HG03175 (cell line): ENCODE results near the gene CEMIP2.

Experiments
- ATAC-seq: cut with Tn5 transposase; IDR thresholded peaks from one replicate; pipeline ENCODE4 v1.9.1; 2021; ENCODE audit warnings: mild to moderate bottlenecking, moderate library complexity; ENCODE audit not compliant: unreplicated experiment

CEMIP2 gene

DNA sequence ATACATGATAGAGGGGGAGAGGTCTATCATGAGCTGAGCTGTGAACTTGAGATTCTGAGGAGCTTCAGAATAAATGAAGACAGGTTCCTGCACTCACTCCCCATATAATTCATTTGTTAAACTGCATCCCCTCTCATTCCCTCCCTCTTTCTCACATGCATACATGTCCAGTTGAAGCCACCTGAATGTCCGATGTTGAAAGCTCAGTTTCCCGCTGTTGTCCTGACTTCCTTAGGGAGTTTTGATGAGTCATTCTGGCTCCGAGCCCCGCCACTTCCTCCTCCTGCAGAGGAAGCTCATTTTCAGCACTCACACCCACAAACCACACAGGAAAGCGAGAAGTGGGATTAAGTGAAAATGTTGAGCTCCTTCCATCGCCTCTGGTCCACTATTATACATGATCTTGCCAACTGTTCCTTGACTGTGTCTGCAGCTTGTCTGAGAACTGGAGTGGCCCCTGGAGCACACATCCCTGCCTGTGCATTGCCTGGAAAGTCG, 121.2 kb downstream of the CEMIP2 start:
- peak; percentile 86 for ATAC-seq

DNA sequence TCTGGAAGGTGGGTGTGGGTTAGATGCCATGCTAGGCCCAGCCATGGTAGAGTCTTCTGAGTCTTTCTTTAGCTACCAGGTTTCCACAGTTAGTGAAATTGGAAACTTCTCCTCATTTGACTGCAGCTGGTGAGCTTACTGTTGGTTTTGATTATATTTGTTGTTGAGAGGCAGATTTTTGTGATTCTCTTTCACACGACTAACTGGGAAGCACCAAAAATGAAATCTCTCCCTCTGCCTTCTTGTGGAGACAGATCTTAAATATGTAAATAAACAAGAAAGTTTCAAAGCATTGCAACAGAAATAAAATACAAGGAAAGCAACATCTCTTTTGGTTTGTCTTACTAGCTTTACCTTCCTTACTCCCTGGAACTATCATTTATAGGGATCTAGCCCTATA, 122.2 kb downstream of the CEMIP2 start:
- ATAC-seq, result no peak

GRCh38 chr9:71644819-71645362, 123.4 kb downstream of the CEMIP2 start:
- ATAC-seq, result no peak

DNA sequence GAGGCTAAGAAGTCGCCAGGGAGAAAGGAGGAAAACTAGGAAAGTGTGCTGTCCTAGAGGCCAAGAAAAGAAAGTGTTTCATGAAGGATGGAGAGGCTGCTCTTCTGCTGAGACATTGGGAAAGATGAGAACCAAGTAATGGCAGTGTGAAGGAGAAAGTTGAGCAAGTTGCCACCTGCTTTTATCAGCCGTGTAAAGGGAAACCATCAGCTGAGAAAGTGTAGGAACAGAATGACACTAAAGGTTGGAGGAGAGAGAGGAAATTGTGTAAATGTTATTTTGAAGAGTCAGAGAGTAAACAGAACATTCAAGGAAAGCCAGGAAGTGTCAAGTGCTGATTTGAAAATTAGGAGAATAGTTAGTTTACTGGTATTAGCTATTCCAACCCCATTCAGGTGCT, 125.0 kb downstream of the CEMIP2 start:
- ATAC-seq, result no peak

DNA sequence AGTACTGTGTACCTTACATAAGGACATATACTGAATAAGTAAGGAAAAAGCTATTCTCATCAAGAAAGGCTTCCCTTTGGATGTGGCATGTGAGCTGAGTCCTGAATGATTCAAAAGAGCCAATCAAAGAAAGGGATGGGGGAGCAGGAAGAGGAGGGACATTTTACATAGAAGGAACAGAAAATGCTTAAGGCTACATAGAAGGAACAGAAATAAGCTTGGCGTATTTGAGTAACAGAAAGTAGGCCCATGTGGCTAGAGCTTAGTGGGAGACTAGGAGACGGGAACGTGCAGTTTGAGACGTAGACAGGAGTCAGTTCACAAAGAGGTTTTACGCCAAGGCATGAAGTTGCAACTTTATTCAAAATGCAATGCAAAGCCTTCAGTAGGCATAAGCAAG, 126.3 kb downstream of the CEMIP2 start:
- ATAC-seq, result no peak

- ATAC-seq, result peak; percentile 52
These were observed 129.7 kb downstream of the CEMIP2 start for GRCh38 chr9:71638627-71639026.

GRCh38 chr9:71637926-71638325, 130.4 kb downstream of the CEMIP2 start:
- ATAC-seq, result no peak

GRCh38 chr9:71637375-71637774, 130.9 kb downstream of the CEMIP2 start:
- ATAC-seq, result no peak

- no peak for ATAC-seq
These were observed 132.0 kb downstream of the CEMIP2 start for GRCh38 chr9:71636143-71636839.

GRCh38 chr9:71634752-71635151, 133.6 kb downstream of the CEMIP2 start:
- ATAC-seq, result no peak
